GM18526 (cell line): Measurements from ENCODE around the gene SMG6.

Experiments
- POLR2A ChIP-seq: IDR thresholded peaks from 3 replicates; pipeline ENCODE4 v1.6.1; 2011; ENCODE audit not compliant: insufficient read length; ENCODE audit errors: extremely low read depth

The SMG6 gene

GRCh38 chr17:2174014-2174413 lies 129.6 kb downstream of the SMG6 start:
- TF ChIP-seq POLR2A: no peak

GRCh38 chr17:2172999-2173398 lies 130.6 kb downstream of the SMG6 start:
- TF ChIP-seq POLR2A: no peak

- TF ChIP-seq POLR2A: no peak
Measured at GRCh38 chr17:2172077-2172851, 131.3 kb downstream of the SMG6 start.

DNA sequence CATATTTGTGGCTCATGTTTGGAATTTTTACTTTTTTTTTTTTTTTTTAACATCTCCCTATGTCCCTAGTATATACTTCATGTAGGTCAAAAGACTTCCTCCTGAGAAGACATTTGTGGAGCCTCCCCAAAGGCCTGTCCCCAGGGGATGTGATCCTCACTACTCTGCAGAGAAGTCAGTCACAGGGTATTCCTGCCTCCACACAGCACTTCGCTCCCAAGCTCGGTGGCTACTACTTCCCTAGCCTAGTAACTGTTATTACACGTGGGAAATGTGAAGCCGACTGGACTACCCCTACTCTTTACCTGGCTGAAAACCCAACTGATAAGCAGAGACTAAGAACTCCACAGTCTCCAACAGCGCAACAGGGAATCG lies 131.9 kb downstream of the SMG6 start:
- no peak for TF ChIP-seq POLR2A

DNA sequence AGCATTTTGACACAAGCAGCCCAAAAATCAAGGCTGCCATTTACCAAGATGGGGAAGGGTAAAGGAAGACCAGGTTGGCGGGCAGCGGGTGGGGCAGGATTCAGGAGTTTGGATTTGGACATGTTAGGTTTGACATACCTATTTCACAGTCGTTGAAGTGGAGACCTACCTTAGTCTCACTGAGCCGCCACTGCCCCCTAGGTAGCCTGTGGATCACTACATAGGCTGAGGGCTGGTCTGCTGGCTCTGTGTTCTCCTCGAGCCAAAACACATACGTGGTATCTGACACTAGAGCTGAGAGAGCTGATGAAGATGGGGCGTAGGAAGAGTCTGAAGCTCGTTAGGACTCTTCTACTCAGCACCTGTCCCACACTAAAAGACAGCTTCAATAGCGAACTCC lies 133.6 kb downstream of the SMG6 start:
- TF ChIP-seq POLR2A: no peak

GRCh38 chr17:2158396-2158780 lies 145.2 kb downstream of the SMG6 start:
- TF ChIP-seq POLR2A: no peak

DNA sequence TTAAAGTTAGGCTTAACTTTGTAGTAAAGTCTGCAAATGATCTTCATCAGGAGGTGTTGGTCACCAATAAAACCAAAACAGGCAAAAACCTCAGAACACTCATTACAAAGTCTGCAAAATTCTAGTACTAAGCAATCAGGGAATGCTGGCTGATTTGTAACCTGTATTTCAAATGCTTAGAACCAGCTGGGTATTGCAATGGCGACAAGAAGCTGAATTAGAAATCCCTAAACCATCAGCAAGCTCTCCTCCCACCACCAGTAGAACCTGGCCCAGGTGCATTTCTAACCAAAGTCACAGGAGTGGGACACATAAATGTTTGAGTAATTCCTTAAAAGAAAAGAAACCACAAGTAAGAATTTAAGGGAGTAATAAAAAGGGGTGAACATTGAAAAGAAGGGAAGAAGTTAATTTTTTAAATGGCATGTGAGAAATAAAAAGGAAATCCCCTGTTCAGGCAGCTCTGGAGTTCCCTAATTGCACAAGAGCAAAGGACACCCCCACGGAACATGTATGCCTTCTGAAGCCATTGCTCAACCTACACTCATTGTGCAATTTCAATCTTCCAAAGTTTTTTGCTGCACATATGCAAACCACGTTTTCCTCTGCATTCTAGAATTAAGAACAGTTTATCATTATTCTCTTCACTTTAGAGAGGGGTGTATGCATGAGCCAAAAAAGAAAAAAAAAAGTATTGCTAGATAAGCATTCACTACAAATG lies 145.8 kb downstream of the SMG6 start:
- TF ChIP-seq POLR2A: no peak

DNA sequence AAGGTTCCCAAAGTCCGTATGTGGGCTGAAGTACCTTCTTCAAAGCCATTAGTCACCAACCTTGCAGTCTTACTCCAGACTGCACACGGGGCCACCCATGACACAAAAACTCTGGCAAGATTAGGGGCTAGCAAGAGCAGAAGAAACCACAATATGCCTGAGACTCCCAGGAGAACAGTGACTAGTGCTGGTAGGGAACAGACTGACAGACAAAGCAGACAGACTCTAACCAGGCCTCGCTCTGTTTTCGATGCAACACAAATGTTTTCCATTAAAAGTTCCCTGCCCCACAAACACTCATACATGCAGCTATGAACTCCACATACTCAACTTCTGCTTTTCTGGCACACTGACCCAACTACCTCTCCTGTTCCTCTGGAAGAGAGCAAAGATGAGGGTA lies 146.5 kb downstream of the SMG6 start:
- no peak for TF ChIP-seq POLR2A

DNA sequence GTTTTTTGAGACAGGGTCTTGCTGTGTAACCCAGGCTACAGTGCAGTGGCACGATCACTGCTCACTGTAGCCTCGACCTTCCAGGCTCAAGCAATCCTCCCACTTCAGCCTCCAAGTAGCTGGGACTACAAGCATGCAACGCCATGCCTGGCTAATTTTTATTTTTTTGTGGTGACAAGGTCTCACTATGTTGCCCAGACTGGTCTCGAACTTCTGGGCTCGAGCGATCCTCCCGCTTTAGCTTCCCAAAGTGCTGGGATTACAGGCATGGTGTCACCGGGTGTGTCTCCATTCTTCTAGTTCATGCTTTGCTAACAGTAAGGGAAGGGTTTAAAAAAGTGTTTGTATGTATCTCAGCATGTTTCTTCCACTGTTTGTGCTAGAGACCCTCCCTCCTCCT lies 146.9 kb downstream of the SMG6 start:
- no peak for TF ChIP-seq POLR2A

DNA sequence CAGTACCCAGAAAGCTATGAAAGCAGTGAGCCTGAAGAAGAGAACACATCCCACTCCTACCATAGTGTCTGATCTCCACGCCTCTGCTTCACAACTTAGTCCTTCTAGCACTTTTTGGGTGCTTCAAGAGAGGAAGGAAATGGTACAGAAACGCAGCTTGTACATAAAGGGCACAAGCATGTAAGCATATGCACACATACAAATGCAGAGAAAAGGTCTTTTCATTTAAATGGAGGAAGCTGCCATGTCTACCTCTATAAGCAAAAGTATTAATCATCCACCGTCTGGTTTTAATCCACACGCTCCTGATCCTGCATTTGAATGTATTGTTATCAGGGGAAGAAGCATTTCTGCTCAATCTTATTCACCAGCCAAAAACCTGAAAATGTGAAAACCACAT lies 148.0 kb downstream of the SMG6 start:
- TF ChIP-seq POLR2A: no peak

DNA sequence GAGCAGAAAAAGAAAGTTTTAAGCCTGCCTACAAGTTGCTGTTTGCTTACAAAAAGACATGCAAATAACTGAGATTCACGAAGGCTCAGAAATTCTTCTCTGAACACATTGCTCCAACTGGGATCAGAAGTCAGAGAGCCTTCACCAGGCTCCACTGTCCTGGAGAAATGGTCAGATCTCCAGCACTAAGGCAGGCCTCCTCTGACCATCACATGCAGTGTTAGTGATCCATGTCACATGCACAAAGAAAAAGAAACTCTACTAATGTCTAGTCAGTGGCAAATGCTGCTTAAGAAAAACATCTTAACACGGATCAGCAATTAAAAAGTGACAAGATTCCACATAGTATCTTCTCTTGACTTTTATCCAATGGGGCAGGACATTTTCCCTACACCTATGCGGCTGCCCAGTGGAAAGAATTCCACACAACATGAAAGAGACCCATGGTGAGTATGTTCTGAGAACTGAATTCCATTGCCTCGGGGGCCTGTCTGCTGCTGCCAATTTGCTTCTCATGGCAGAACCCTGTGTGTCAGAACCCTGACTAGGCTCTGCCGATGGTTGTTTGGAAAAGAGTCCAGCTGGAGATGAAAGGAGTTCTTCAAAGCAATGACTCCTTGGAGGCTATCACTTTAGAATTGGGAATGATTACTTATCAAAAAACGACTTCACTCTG lies 152.1 kb downstream of the SMG6 start:
- TF ChIP-seq POLR2A: no peak

GRCh38 chr17:2150806-2151205 lies 152.8 kb downstream of the SMG6 start:
- no peak for TF ChIP-seq POLR2A

DNA sequence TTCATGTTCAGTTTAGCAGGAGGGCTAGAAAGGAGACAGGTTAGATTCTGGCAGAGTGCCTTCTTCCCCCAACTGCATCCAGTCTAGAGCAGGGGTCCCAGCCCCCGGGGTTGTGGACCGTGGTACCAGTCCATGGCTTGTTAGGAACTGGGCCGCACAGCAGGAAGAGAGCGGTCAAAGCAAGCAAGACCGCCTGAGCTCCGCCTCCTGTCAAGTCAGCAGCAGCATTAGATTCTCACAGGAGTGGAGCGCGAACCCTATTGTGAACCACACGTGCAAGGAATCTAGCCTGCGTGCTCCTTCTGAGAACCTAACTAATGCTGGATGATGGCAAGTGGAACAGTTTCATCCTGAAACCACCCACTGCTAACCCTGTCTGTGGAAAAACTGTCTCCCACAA lies 153.7 kb downstream of the SMG6 start:
- no peak for TF ChIP-seq POLR2A

DNA sequence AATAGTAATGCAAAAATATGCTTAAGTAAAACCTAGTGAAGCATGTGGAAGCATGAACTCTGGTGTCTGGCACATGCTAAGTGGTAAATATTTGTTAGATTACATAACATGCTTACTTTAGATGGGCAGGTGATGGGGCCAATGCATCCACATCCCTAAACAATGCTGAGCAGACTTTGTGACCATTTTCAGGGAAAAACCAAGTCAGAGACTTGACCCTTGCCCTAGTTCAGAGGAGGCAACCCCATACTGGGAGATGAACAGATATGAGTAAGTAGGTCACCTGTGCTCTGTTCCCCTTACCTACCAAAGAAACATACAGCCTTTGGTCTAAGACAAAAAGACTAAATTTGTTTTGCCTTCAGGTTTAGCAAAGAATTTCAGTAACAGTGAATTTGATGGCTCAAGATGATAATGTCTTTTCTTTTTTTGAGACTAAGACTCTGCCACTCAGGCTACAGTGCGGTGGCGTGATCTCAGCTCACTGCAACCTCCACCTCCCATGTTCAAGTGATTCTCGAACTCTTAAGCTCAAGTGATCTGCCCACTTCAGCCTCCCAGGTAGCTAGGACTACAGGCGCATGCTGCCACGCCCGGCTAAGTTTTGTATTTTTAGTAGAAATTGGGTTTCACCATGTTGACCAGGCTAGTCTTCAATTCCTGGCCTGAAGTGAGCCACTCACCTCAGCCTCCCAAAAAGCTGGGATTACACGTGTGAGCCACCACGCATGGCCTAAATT lies 157.3 kb downstream of the SMG6 start:
- no peak for TF ChIP-seq POLR2A

- no peak for TF ChIP-seq POLR2A
Measured at GRCh38 chr17:2144701-2145100, 158.9 kb downstream of the SMG6 start.

DNA sequence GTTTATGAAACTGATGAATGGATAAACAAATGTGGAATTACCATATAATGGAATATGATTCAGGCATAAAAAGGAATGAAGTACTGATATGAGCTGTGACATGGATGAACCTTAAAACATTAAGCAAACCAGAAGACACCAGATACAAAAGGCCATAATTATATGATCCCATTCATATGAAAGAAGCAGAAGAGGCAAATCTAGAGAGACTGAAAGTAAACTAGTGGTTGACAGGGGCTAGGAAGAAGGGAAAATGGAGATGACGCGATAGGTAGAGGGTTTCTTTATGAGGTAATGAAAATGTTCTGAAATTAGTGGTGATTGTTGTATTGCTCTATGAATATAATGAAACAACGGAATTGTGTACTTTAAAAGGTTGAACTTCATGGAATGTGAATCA lies 160.3 kb downstream of the SMG6 start:
- TF ChIP-seq POLR2A: no peak

GRCh38 chr17:2140683-2141082 lies 162.9 kb downstream of the SMG6 start:
- no peak for TF ChIP-seq POLR2A
